ENCODE measurements around the gene TLR8.

TLR8 gene

DNA sequence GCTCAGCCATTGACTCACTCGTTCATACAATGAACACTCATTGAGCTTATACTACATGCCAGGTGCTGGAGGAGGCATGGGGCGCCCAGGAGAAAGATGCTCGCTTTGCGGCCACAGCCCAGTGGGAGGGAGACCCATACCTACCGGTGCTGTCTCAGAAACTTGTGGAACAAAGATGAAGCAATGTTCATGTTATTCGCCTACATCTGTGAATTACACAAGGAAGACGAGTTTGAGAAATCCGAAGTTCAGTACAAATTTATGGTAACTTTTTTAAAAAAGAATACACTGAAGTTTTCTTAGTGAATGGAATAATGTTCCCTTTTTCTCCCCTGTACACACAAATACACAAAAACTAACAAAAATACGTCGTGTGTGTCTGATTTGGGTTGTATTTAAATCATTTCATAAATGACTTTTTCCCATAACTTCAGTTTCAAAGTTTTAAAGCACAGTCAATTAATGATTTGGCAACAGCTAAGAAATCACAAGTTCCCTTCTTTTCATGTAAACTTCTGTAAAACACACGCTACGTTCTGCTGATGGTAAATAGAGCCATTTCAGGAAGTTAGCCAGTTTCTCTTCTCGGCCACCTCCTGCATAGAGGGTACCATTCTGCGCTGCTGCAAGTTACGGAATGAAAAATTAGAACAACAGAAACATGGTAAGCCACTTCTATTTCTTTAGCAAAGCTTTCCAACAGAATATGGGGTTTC is at the start of gene TLR8:
Gene TLR8 (plus strand): TSS at position 575 of the 716 bp plus-strand sequence. CDS start 87 bp downstream, at position 662.
- DNase-seq = no peak

DNA sequence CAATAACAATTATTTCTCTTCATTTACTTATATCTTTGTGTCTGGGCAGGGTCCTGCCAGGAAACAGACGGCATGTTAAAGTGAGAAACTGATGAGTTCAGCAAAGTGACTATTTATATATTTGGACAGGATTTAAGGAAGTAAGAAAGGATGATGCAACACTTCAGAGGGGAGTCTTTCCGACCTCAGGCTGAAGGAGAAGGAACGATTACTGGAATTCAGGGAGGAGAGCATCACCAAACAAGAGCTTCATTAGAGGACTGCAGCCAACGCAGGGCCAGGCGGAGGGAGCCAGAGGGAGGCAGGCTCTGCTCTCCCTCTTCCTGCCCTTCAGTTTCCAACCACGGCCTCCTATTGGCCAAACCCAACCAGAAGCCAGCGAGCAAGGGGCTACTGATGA is 41.1 kb upstream of the TLR8 start:
- no peak for DNase-seq

GRCh38 chrX:12866451-12867377 is 39.7 kb upstream of the TLR8 start, which contains the start of gene TLR7:
TSS of gene TLR7 (plus strand) at chrX:12867072. CDS start at chrX:12867579, 507 bp downstream.
- no peak for DNase-seq

GRCh38 chrX:12867685-12868084 is 38.7 kb upstream of the TLR8 start:
- no peak for DNase-seq

DNA sequence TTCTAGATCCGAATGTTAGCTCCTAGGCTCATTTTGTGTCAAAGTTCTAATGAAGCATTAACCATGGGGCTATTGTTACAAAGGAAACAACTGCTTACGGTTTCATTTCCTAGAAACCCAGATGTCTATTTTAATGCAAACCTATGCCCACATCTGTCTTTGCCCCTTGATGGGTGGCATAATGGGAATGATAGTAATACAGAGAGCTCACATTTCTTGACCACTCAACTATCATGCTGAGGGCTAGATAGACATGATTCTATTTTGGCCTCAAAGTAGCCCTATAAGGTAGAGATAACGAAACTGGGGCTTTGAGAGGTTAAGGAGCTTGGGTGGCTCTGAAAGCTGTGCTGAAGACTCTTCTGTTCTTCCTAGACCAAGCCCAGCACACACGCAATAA is 37.7 kb upstream of the TLR8 start:
- DNase-seq = no peak

GRCh38 chrX:12871257-12871656 is 35.2 kb upstream of the TLR8 start:
- DNase-seq = no peak

DNA sequence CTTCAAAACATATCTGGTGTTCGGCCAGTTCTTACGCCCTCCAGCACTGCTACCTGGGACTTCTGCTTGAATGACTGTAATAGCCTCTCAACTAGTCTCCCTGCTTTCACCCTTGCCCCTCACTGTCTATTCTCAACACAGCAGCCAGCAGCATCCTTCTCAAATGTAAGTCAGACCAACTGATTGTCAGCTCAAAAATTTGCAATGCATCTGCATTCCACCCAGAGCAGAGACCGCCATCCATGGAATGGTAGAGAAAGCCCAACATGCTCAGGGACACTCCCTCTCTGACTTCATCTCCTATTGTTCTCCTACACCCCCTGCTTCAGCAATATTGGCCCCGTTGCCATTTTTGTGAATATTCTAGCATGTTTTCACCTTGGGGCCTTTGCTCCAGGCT is 33.7 kb upstream of the TLR8 start:
- DNase-seq = no peak

- DNase-seq = no peak
Observed at GRCh38 chrX:12874581-12874980, 31.8 kb upstream of the TLR8 start.

- no peak for DNase-seq
Observed at GRCh38 chrX:12877386-12877785, 29.0 kb upstream of the TLR8 start.

GRCh38 chrX:12878536-12878935 is 27.9 kb upstream of the TLR8 start:
- no peak for DNase-seq

DNA sequence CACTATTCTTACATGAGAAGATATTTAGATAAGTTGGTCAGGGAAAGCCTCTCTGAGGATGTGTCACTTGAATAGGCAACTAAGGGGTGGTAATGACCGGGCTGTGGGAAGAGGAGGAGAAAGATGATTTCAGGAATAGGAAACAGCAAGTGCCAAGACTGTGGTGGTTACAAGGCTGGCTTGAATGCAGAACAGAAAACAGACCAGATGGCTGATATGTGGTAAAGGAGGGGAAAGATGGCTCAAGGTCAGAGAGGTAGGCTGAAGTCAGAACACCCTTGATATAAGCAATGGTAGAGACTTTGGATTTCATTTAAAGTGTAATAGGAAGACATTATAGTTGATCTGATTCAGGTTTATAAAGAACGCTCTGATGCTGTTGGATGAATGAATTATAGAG is 24.5 kb upstream of the TLR8 start:
- no peak for DNase-seq

GRCh38 chrX:12885508-12885907 is 20.9 kb upstream of the TLR8 start:
- no peak for DNase-seq

DNA sequence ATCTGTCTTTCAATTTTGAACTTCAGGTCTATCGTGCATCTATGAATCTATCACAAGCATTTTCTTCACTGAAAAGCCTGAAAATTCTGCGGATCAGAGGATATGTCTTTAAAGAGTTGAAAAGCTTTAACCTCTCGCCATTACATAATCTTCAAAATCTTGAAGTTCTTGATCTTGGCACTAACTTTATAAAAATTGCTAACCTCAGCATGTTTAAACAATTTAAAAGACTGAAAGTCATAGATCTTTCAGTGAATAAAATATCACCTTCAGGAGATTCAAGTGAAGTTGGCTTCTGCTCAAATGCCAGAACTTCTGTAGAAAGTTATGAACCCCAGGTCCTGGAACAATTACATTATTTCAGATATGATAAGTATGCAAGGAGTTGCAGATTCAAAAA is 19.9 kb upstream of the TLR8 start:
- no peak for DNase-seq

DNA sequence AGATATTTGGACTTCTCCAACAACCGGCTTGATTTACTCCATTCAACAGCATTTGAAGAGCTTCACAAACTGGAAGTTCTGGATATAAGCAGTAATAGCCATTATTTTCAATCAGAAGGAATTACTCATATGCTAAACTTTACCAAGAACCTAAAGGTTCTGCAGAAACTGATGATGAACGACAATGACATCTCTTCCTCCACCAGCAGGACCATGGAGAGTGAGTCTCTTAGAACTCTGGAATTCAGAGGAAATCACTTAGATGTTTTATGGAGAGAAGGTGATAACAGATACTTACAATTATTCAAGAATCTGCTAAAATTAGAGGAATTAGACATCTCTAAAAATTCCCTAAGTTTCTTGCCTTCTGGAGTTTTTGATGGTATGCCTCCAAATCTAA is 19.3 kb upstream of the TLR8 start:
- DNase-seq = no peak

- no peak for DNase-seq
Observed at GRCh38 chrX:12887767-12888166, 18.7 kb upstream of the TLR8 start.

- DNase-seq = no peak
Observed at GRCh38 chrX:12890467-12890866, 16.0 kb upstream of the TLR8 start.

DNA sequence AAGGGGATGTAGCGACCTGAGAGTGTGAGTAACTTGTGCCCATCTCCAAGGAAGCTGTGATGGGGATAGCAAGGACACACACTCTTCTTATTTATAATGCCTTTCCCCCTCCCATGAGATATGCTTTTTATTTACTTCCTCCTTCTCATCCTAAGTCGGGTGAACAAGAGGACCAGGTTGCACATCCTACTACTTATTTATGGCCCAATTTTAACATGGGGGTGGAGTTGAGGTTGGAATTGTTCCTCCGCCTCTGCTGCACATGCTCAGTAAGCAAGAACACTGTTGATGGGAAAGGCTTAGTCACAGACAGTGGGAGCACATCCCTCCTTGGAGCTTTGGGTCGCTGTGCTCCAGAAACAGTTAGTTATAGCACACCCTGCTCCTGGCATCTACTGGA is 15.2 kb upstream of the TLR8 start:
- DNase-seq = no peak

GRCh38 chrX:12891915-12892506 is 14.4 kb upstream of the TLR8 start:
- DNase-seq = no peak

GRCh38 chrX:12892716-12893115 is 13.7 kb upstream of the TLR8 start:
- DNase-seq = no peak

GRCh38 chrX:12894074-12895030 is 12.1 kb upstream of the TLR8 start:
- DNase-seq = peak; percentile 13 to 22

DNA sequence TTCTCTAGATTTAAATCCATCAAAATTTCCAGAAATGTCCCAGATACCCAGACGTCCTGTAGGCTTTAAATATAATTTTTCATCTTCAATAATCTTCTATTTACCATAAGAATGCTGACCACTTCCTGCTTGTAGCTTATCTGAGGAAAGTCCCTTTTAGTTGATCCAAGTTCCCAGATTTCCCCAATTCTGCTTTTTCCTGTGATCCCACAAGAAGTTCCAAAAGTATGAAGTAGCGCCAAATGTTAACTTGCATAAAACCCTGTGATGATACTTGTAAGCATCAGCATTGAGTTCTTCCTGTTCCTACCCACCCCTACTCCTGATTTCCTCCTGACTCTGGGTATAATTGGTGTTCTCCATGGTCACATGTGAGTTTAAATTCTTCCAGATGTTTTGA is 10.6 kb upstream of the TLR8 start:
- no peak for DNase-seq

- DNase-seq = peak; percentile 26 to 28
Observed at GRCh38 chrX:12896935-12897334, 9.5 kb upstream of the TLR8 start.

DNA sequence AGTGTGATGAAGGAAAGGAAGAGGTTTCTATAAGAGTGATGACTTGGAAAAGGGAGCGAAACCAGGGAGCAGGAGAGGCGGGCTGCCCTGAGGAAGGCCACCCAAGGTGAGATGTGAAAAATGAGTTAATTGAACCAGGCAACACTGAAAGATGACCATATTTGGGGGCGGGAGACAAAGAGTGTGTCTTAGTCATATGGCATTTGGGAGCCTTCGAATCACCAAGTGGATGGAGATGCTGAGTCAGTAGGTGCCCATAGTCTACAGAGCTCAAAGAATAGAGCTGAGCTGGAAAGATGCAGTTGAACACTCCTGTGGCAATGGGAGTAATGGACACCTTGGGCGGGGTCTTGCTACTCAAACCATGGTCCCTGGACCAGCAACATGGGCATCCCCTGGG is 8.3 kb upstream of the TLR8 start:
- no peak for DNase-seq
